SW 1271 (cell line): Measurements from ENCODE around the gene KYNU.
"Not testable (repeated sequence)": the region's sequence is repeated elsewhere in the genome, so short reads cannot be mapped to it uniquely, and the experiment has no call there.

Source experiments
- DNase-seq, 2 experiments: peaks; one replicate each; lab custom pipeline; 2025; lab: John Stamatoyannopoulos, UW

Gene KYNU

GRCh38 chr2:142877216-142877838 is at the start of gene KYNU:
KYNU (plus strand) TSS chr2:142877664; CDS start chr2:142885368, 7,704 bp downstream.
- no peak for DNase-seq

GRCh38 chr2:142834021-142834420 is 43.4 kb upstream of the KYNU start:
- no peak for DNase-seq

GRCh38 chr2:142840436-142840835 is 37.0 kb upstream of the KYNU start:
- no peak for DNase-seq

GRCh38 chr2:142841788-142842187 is 35.7 kb upstream of the KYNU start:
- DNase-seq, result no peak

DNA sequence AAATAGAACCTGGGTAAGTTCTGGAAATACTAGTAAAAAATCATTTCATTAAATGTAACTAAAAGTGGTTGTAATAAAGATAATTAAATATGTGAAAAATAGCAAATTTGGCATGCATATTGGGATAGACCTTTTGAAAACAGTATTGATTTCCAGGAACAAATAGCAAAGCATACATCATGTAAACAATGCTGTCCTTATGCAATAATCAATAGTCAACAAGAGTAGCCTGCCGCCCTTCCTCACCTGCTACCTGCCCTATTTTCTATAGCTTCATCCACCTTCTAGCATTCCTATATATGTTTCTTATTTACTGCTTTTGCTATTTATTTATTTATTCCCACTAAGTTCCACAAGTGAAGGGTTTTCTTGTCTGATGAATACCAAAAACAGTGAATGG is 35.1 kb upstream of the KYNU start:
- DNase-seq, result no peak

DNA sequence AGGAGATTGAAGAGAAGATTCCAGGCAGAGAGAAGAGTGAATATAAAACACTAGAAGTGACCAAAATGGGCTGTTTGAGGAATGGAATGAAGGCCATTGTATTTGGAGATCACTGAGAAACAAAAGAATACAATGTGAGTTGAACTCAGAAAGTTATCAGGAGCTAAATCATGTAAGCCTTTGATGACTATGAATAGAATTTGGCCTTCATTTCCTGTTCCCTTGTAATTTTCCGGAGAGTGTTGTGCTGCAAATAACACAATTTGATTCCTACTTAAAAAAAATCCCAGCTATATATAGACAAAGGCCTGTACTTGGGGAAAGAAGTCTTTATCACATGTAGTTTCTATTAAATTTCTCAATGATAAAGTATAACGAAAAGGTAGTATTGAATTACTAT is 33.7 kb upstream of the KYNU start:
- no peak for DNase-seq

DNA sequence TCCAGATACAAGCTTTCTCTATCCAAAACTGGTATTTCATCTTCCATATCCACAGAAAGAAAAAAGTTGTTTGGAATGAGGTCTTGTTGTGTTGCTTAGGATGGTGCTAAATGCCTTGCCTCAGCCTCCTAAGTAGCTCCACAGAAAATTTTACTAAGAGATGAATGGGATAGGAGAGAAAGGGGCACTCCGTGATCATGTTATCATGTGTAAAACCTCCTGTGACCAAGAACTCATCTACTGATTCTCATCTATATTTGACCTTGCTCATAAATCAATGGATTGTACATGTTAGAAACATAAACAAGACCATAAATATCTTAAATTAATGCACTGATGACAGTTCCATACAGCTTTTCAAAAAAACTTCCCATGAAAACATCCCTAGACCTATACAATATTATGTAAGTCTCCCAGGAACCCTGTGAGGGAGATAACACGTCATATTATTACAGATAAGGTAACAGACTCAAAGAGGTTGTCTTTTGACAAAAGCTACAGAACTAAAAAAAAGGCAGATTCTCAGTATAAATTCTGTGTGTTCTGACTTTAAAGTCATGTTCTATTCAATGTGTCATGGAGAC is 29.3 kb upstream of the KYNU start:
- DNase-seq, result no peak

DNA sequence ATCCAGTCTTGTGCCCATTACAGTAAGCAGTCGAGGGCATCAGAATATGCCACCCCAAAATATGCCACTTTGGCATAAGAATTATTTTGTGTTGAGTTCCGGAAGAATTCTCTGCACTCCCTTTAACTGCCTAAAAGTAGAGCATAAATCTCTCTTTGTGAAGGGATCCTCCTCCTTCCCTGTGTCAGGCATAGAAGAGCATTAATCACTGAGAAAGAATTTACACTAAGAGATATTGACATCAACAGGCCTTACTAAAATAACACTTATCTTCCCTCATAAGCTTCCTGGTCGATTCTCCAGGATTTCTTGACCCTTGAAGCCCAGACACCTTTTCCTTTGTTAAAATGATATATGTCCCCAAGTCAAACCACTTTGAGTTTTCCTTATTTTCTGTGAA is 27.6 kb upstream of the KYNU start:
- DNase-seq, result no peak

GRCh38 chr2:142853912-142854311 is 23.6 kb upstream of the KYNU start:
- DNase-seq, result no peak

DNA sequence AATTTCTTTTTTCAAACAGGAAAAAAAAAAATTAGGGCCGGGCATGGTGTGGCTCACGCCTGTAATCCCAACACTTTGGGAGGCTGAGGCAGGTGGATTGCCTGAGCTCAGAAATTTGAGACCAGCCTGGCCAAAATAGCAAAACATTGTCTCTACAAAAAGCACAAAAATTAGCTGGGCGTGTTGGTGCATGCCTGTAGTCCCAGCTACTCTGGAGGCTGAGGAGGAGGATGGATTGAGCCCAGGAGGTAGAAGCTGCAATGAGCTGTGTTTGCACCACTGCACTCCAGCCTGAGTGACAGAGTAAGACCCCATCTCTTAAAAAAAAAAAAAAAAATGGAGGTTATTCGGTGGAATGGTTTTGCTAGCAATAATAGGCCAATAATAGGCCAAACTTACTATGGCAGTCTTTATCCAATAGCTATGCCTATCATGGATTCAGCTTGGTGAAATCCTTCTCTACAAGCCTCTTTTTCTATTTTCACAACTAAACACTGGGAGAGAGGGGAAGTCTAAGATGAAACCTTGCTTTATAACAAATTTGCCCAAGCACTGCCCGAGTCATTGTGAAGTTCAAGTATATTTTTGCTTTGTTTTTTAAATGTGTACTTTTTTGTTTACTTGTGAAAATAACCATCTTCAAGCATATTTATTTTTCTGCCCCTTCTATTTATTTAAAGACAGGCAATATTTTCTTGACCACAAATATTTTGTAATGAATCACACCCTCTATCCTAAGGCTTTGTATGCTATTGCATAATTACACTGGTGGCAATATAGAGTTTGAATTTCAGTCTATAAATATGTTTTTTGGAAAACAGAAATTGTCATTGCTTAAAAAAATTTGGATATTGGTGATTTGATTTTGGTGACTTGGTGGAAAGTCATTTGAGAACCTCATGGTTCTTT is 20.0 kb upstream of the KYNU start:
- DNase-seq, result no peak

- no peak for DNase-seq
Measured at GRCh38 chr2:142858961-142859360, 18.5 kb upstream of the KYNU start.

DNA sequence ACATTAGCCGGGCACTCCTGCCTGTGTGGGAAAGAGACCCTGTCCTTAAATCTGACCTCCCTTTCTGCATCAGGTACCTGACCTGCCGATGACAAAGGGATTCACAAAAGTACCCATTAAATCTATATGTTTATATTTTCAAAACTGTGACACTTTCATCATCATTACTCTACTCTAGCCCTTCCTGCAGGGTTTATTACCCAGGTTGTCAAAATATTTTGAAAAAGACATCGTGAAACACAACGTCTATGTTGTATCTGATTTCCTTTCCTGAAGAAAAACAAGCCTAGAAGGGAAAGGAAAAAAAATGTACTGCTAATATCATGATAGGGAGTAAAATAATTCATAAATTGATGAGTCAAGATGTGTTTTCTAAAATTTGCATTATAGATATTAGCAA is 15.2 kb upstream of the KYNU start:
- DNase-seq, result no peak

- DNase-seq, result no peak
Measured at GRCh38 chr2:142862847-142863246, 14.6 kb upstream of the KYNU start.

- no peak for DNase-seq
Measured at GRCh38 chr2:142863485-142863961, 13.9 kb upstream of the KYNU start.

DNA sequence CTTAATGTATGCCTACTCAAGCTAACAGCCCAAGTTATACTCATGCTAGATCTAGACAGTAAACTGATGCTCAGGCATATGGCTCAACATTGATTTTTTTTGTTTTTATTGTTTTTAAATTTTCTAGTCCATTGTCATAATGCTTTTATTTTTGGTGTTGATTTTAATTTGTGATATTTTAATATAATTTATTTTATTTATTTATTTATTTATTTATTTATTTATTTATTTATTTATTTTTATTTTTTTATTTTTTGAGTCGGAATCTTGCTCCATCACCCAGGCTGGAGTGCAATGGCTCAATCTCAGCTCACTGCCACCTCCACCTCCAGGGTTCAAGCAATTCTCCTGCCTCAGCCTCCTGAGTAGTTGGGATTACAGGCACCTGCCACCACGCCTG is 12.9 kb upstream of the KYNU start:
- not testable (repeated sequence) for DNase-seq

DNA sequence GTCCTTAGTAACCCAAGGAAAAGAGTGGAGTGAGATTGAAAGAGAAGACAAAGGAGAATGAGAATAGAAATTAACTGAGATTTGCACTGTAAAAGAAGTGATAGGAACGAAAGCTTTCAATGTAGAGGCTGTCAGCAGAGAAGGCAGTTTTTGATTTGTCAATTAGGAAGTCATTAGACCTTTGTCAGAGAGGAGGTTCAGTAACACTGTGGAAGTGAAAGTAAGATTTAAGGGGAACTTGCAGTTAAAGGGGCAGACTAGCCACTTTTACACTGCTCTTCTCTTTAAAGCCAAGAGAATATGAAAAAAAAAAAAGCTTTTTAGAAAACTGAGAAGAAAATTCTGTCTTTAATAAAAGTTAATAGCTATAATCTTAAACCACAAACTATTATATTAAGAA is 11.5 kb upstream of the KYNU start:
- no peak for DNase-seq

- no peak for DNase-seq
Measured at GRCh38 chr2:142866426-142866825, 11.0 kb upstream of the KYNU start.

DNA sequence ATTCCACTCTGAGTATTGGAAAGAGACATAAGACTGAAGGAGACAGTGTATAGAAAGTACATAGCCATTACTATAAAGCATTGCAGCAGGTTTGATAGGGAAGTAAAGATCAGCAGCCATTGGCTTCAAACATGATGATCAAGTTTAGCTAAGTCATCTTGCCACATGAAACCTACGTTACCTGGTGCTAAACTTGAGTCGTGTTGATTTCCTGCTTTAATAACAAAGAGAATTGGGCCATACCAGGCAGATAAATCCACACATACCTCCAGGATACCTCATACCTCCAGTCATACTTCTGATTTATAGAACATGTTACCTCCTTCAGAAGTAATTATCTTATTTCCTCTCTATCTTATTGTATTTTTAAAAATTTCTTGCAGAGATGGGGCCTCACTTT is 10.3 kb upstream of the KYNU start:
- no peak for DNase-seq

GRCh38 chr2:142868229-142868762 is 9.2 kb upstream of the KYNU start:
- DNase-seq, result no peak

DNA sequence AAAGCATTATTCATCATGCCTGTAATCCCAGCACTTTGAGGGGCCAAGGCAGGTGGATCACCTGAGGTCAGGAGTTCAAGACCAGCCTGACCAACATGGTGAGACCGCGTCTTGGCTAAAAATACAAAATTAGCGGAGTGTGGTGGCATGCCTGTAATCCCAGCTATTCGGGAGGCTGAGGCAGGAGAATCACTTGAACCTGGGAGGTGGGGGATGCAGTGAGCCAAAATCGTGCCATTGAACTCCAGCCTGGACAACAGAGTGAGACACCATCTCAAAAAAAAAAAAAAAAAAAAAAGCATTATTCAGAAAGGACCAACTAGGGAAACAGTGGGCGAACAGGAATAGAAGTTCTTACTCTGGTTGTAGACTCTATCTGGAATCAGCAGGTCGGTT is 8.4 kb upstream of the KYNU start:
- DNase-seq, result not testable (repeated sequence)

DNA sequence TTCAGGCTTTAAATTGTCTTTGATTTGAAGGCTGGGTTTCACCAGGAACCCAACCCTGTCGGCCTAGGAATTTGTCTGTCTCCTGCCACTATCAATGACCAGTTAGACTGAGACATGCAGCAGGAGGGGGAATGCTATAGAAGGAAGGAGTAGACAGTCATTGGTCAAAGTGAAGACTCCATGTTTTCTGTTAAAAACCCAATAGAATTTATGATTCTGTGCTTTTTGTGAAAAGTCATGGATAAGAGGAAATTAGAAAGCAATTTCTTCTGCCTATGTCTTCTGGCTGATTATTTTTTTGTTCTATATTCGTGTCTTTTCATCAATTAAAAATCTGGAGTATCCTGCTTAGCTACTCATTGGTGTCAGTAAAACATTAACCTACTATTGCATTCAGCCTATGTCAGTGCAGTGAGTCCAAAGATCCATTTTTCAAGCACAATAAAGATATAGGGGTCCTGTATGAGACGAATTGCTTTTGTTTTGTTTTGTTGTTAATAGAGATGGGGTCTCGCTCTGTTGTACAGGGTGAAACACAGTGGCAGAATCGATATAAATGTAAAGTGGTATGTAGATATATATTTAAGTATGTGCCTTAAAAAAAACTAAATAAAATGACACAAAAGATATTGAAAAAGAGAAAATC is 7.9 kb upstream of the KYNU start:
- DNase-seq, result no peak

- DNase-seq, result no peak
Measured at GRCh38 chr2:142870526-142870925, 6.9 kb upstream of the KYNU start.
